COLO829 (cell line): ENCODE data around the gene SVIL.
"Not testable (repeated sequence)": the region's sequence is repeated elsewhere in the genome, so short reads cannot be mapped to it uniquely, and the experiment has no call there.

Source experiments
- DNase-seq: peaks from one replicate; pipeline ENCODE4 v3.0.0; 2012; ENCODE audit warnings: low spot score

SVIL gene

DNA sequence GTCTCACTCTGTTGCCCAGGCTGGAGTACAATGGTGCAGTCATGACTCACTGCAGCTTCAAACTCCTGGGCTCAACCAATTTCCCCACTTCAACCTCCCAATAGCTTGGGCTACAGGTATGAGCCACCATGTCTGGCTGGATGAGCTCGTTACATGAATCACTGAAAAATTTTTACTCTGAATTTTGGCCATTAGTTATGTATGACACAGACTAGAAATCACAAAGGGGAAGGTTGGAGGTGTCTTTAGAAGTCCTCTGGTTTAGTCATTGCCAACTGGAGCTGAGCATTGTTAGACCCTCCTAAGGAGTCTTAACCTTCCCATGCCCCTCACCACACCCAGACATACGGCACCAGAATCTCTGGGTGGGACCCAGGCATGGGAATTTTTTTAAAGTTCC, 34.7 kb downstream of the SVIL start:
- no peak for DNase-seq

DNA sequence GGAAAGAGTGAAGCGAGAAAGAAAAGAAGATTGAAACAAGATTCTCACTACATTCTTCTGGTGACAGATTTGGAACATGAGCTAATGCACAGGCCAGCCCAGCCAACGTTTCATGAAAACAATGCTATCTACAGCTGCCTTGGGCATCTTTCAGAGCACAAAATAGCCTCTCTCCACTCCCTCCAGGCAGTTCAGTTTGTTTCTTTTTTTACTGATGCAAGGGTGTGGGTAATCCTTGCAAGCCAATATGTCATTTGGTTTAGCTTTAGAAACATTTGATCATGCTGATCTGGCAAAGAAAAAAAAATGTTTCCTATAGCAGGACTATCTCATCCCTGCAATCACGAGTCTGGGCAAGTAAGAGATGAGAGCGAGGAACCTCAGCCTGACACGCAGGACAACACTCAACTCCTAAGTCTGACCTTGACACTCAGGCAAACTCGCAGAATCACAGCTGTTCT, 35.9 kb downstream of the SVIL start:
- DNase-seq = no peak

DNA sequence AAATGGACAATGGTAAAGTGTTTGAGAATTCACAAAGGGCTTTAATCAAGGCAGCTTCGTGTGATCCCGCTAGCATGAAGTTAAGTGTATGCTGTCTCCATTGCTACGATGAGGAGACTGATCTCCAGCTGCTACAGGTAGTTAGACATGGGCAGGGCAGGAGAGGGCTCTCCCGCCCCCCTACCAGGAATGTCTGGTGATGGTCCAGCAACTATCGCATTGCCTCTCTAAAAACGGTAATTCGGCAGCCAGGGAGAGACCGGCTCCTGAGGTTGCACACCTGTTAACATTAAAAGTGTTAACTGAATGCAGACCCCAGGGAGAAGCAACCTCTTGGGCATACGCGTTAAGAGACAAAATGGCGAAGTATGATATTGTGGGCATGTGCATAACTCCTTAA, 37.9 kb downstream of the SVIL start:
- no peak for DNase-seq

DNA sequence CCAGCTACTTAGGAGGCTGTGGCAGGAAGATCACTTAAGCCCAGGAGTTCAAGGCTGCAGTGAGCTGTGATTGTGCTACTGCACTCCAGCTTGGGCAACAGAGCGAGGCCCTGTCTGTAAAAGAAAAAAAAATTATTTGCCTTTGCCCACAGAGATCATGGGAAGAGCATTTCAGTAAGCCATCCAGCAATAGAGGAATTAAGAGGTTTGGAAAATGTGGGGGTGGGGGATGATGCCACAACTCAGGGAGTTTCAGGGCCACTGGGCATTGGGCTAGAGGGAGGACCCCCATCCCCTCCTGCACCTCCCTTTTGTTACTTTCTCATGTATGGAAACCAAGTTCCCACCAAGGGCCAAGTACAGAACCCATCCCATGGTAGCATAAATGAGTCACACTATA, 38.4 kb downstream of the SVIL start:
- no peak for DNase-seq

DNA sequence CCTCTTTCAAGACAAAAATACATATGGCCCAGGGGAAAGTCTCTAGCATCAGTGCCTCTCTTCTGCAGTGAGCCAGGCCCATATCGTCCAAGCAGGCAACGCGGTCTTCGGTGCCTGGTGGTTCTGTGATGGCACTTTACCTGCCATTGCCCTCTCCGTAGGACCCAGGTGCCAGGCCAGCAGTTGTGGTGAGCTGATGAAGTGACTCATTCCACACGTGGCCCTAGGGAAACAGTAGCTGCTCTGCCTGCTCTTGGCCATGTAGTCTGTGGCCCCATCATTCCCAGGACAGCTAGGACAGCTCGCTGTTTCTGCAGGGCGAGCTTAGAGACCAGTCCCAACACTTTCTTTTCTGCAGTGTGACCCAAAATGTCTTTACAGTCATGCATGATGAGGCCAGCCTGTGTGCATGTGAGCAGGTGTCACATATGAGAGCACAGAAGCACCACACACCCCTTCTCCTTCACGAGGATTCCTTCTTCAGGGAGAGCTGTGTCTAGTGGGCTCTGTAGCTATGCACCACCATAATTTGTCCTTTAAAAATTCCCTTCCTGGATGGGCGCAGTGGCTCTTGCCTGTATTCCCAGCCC, 39.0 kb downstream of the SVIL start:
- no peak for DNase-seq

DNA sequence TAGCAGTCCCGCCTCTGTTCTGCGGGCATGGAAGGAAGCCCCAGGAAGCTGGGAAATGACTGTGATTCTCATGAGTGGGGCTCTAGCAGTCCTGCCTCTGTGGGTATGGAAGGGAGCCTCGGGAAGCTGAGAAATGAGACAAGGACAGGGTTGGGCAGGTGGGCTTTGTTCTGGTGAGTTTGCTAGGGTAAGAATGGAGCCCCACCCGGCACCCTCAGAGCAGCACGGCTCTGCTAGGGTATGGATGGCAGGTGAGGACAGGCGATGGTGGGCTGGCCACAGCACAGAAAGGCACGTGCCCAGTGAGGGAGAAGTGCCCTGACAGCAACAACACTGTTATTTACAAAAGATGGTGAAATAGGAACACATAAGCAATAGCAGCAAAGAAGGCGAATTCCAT, 39.6 kb downstream of the SVIL start:
- DNase-seq = no peak

DNA sequence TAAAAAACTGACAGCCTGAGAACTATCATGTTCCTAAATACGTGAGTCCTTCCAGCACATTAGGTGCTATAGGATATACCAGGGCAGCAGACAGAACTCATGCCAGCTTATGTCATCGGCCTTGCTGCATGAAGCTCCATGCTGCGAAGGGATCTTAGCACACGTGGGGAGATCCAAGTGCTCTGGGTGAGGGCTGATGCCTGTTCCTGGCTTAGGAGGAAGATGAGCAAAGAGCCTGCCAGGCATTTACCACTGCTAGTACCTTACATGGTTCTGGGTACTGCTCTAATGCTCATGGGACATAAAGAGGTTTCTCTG, 43.2 kb downstream of the SVIL start:
- no peak for DNase-seq

DNA sequence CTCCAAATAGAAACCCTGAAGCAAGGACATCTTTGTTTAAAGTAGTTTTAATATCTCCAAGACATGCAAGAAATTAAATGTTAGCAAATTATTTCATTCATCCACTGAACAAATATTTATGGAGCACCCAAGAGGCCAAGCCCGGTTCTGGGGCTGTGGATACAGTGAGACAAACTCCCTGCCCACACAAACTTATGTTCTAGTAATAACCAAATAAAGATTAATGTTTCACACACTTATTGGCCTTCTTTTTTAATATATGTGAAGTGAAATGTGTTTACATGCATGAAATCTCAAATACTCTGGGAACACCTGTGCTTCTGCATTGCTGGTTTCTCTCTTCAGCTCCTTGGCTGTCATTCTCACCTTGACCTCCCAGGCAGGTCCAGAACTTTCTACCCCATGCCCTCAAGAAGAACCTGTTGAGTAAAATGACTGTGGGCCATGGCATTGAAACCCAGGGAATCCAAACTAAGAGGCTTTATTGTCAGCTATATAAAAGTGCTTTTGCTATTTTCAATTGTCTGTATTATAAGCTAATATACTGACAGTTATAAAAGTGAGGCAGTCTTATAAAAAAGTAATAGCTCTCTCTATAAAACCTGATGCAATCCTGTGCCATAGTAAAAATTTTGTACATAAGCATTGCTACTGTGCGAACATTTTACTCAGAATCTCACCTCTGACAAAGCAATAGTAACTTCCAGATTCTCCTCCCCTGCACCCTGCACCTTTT, 43.7 kb downstream of the SVIL start:
- DNase-seq = no peak

DNA sequence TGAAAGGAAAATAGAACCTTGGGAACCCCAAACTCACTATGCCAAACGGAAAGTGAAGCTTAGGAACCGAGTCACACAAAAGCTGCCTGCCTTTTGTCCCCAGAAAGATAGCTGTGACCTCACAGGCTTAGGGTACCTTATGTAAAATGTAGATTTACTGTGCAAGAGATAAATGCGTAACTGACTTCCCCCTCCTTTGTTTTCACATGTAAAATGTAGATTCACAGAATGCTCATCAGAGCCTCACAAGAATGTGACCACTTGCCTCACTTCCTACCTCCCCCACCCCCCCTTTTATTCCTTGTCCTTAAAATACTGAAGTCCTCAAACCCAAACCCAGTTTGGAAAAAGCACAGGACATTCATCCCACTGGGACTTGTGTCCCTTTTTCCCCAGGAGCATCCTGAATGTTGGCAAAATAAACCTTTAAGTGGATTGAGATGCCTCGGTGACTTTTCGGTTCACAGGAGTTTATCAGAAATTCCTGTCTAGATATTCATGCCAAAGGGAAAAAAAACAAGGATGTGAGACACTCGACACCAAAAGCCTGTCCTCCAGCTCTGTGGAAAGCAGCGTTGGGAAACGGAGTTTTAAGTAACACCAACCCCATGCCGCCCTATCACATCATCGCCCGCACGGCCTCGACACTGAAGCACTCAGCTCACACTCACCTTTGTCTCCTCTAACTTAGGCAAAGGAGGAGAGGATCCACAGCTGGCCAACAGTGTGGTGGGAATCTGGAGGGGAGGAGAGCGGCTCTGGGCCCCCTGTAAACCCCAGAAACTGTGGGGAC, 45.9 kb downstream of the SVIL start:
- DNase-seq = no peak

DNA sequence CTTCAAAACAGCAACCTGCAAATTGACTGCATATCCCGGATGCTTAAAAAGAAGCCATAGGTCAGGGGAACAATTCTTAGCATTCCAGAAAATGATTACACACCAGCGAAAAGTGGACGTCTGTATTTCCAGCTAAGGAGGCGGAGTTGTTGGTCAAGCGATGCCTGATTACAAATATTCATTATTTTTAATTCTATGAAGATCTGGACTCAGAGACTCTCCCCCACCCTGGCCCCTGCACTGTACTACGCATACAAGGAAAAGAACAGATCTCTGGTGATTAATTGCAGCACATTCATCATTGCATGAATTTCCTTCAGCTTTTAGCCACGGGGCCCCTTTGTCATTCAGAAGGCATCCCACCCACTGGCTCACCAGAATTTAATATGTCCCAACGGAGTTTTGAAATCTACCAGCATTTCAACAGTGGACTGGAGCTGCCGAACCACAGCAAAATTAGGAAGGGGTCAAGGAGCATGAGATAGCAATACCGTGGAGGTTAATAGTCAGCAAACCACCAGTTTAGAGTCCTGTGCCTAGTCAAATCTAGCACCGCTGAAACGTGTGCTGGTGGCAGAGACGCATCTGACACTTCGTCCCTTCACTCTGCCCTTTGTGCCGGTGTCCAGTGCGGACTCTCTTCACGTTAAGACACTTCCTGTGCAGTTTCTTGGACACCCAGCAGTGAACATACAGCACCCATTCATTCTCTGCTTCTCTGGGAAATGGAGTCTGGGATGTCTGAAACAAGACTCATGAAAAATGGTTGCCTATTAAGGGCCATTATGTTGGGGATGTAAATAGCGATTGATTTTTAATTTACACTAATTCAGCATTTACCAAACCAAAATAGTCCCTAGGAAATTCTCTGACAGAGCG, 46.8 kb downstream of the SVIL start:
- DNase-seq = peak; percentile 40

DNA sequence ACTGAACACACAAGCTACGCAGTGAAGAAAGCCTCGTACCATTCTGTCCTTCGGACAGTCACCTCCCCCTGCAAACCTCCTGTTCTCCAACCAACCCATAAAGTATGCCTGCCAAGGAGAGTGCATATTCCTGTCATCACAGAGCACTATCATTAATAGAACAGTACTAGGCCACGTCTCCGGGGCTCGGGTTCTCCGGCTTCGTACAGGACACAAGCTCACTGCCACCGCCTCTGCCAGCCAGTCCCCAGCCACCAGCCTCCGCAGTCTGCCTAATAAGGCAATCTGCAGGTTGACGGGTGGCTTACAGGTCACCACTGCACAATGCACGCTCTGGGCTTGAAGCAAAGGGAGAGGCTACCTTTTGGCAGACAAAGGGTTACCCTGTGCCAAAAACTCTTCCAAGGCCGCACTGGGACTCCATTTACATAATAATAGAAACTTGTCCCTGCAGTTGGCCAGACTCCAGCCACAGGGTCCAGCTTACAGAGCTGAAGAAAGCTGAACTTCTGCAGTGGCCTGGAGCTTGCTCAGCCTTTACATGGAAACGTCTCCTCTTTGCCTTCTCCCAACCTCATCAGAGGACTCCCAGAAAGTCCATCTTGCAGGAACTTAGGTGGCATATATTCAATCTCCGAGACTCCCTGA, 47.5 kb downstream of the SVIL start:
- DNase-seq = not testable (repeated sequence)

DNA sequence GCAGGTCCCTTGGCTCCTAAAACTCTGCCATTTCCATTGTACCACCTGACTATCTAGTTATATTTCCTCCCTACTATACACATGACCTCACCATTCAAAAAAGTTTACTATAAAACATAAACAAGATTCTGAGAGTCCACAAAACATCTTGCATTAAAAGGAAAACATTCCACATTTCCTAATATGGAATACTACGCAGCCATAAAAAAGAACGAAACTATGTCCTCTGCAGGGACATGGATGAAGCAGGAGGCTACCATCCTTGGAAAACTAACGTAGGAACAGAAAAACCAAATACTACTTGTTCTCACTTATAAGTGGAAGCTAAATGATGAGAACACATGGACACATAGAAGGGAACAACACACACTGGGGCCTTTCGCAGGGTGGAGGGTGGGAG, 48.3 kb downstream of the SVIL start:
- no peak for DNase-seq

DNA sequence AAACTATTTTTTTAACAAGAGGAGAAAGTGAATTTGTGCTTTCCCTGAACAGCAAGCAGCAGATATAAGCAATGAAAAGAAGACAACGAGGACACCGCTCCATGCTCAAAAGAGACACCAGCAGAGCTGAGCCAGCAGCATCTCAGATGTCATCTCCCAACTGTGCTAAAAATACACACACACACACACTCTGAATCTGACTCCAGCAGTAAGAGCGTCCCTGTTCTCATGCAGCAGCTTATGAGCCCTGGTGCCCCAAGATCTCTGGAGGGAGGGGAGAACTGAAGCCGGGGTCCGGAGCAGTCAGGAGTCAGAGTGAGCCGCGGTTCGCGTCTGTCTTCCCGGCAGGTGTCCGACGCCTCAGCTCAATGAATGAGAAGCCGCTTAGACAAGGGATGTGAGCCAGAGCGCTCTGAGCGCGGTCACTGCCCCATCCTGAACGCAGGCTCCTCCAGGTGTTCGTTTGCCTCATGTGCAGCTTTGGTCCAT, 49.2 kb downstream of the SVIL start:
- DNase-seq = no peak

DNA sequence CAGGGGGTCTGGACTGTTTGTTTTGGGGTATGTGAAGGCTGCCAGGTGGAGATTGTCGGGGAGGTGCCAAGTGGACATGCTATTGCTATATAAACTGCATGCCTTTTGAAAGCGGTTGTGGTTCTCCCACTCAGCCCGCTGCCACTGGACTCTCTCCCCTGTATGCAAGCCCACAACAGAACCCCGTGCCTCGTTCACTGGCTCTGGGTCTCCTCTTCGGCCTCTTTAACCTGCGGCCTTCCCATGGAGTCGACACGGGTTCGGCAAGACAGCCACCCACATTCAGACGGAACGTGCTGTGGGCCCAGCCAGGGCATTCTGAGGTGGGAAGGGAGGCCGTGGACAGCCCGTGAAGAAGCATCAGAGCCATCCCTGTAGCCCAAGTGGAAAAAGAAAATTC, 50.3 kb downstream of the SVIL start:
- DNase-seq = no peak

DNA sequence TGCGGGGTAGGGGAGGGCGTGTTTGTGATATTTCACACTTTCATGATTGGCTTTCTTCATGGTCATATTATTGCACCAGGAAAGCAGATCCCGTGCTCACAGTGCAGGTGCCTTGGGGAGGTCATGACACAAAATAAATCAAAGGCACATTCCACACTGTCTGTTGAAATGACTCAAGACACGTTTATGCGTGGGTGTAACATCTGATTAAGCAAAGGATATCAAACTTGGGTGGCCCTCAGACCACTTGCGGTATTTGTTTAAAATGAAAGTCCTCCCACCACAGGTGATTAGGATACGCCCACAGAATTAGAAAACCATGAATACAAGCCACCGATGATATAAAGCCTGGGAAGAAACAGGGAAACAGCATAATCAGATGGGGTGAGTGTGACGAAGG, 51.1 kb downstream of the SVIL start:
- DNase-seq = no peak

DNA sequence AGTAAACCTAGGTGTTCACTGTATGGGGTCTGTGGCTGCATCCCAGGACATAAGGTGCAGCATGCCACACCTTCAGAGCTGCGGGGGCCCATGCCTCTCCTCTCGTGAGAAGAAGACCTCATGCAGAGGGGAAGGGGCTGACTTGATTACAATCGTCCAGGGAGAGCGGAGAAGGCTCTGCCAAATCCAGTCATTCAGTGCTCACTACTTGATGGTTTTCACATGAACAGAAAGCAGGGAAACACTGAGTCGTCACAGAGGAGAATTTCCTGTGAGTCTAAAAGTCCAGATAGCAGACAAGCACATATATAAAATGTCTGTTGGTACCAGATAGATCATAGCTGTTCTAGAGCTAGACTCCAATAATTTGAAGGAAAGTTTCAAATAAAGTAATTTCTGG, 52.0 kb downstream of the SVIL start:
- not testable (repeated sequence) for DNase-seq

DNA sequence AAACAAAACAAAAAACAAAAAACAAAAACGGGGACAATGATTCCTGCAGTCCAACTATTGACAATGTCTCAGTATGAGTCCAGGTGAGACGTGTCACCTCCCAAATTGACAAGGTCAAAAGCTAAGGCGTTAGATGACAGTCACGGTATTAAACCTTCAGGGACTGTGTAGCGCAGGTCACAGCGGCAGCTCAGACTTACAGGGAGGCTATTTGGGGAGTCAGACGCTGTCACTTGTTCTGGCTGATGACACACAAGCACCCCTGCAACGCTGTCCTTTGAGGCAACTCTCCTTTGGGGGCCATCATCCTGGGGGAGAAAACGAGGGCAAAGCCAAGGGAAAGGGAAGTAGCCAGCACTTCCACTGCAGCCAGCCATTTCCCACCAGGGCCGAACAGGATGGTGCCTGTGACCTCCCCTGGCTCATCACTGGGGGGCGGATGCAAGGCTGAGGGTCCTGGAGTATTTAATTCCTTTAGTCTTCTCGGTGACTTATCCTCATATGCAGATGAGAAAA, 55.3 kb downstream of the SVIL start:
- no peak for DNase-seq

DNA sequence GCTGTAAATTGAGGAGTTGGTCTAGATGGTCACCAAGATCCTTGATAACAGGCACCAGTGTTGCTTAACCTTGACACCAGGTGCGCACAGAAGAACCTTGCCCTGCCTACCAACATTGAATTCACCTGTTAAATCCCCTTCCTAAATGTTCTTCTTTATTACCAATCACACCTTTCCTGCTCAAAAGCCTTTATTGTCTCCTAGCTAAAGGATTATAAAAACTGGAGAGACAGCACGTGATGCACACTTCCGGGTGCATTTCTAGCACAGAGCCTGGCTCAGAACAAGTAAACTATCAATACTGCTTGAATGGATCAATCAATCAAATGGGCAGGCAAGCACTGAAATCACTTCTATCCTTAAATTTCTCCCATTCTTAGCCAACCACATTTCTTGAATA, 56.3 kb downstream of the SVIL start:
- no peak for DNase-seq

DNA sequence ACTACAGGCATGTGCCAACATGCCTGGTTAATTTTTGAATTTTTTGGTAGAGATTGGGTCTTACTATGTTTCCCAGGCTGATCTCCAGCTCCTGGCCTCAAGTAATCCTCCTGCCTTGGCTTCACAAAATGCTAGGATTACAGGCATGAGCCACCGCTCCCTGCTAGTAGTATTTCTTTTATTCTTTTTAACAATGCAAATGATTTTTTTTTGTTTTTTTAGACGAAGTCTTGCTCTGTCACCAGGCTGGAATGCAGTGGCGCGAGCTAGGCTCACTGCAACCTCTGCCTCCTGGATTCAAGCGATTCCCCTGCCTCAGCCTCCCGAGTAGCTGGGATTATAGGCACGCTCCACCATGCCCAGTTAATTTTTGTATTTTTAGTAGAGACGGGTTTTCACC, 58.1 kb downstream of the SVIL start:
- no peak for DNase-seq

DNA sequence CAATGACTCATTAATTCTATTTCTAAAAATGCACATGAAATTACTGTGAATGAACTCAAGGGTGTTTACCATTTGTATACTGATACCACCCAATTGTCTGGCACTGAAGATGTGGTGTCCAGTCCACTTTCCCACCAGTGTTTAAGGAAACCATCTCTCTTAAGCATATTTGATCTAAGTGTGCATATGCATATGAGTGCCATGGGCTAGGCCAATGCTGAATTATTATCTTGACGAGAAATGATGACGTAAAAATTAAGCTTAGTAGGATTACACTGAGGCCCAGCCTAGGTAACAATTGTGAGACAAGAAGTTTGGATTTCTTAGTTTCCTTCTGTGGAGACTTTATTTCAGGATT, 59.7 kb downstream of the SVIL start:
- no peak for DNase-seq
